ENCODE results near the gene GLIPR2. TPM values are rescaled to one million over a fixed set of nuclear protein-coding genes. Genes with fewer than 3 reads are reported as not detected.

Gene GLIPR2
- total RNA-seq, 5 donors from 2014 or later (not counting 1 experiment from before 2014, with no cell fraction given): 25.6 to 37.8 (median 28.7) TPM

DNA sequence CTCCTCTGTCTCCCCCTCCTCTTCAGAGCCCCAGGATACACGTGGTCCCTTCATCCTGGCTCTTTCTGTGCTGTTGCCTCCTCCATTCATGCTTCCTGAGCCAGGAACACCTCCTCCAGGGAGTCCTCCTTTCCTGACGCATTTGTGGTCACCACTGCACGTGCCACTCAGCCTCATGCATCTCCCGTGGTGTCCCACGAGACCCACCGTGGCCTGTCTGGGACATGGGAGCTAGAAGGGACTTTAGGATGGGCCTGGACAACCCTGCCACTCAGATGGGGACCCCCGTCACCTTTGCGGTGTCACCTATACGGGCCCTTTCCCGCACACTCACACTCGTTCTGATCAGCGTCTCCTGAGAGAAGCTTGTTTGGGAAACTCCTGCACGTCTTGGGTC is 6.7 kb downstream of the GLIPR2 start:
- no peaks in the 10 kb centered on the region for H3K9me3 ChIP-seq
- H3K36me3 ChIP-seq (ENCODE audit: control insufficient read depth in 2 of 2, extremely low read depth in 1 of 2, insufficient read depth in 1 of 2, low read length in 1 of 2): no peaks in the 10 kb centered on the region
- no peak for DNase-seq
- CTCF ChIA-PET: interaction anchor here in 1 of 2 donors (1.2 to 1.6 kb wide), 4 partner anchors 39 to 47 kb away, joined by 3 to 5 read pairs (median 4); partner anchors contain the start of gene CLTA
- peaks cover 59 to 98% of the 10 kb centered on the region in 2 experiments for H3K4me1 ChIP-seq (ENCODE audit: control insufficient read depth in 1 of 2, extremely low read depth in 1 of 2, insufficient read depth in 2 of 2, low read length in 2 of 2)
- ATAC-seq (replicated peaks in 1 of 4): no peak
- peak overlapping the region; percentile 91 for H3K27ac ChIP-seq (ENCODE audit: low read length)
- Mint-ChIP-seq H3K36me3 (peaks cover 19% of the 10 kb centered on the region), H3K9me3 (peaks cover 6 to 13% (median 11%) of the 10 kb centered on the region in 3 donors), H3K4me1 (peaks cover 96 to 98% (median 97%) of the 10 kb centered on the region in 3 donors), H3K4me3 (peak overlapping the region; percentile 75 to 88 (median 87)), H3K27me3 (no peaks in the 10 kb centered on the region), H3K27ac (peak overlapping the region; percentile 99)
- POLR2A ChIA-PET: interaction anchor here in 1 of 2 donors (0.7 kb wide), 1 partner anchor 13 kb away, joined by 3 read pairs; no protein-coding TSS in a partner anchor
- 73% methylated on average over 5 of the region's 13 CpGs for WGBS (ENCODE audit: insufficient coverage)
- no peaks in the 10 kb centered on the region for H3K27me3 ChIP-seq (replicated peaks in 1 of 2; ENCODE audit: control insufficient read depth in 2 of 2, extremely low read depth in 1 of 2, insufficient read depth in 2 of 2, low read length in 1 of 2)
- peak overlapping the region; percentile 32 to 57 for H3K4me3 ChIP-seq (ENCODE audit: control insufficient read depth in 1 of 2, extremely low read depth in 1 of 2, low read length in 1 of 2)

DNA sequence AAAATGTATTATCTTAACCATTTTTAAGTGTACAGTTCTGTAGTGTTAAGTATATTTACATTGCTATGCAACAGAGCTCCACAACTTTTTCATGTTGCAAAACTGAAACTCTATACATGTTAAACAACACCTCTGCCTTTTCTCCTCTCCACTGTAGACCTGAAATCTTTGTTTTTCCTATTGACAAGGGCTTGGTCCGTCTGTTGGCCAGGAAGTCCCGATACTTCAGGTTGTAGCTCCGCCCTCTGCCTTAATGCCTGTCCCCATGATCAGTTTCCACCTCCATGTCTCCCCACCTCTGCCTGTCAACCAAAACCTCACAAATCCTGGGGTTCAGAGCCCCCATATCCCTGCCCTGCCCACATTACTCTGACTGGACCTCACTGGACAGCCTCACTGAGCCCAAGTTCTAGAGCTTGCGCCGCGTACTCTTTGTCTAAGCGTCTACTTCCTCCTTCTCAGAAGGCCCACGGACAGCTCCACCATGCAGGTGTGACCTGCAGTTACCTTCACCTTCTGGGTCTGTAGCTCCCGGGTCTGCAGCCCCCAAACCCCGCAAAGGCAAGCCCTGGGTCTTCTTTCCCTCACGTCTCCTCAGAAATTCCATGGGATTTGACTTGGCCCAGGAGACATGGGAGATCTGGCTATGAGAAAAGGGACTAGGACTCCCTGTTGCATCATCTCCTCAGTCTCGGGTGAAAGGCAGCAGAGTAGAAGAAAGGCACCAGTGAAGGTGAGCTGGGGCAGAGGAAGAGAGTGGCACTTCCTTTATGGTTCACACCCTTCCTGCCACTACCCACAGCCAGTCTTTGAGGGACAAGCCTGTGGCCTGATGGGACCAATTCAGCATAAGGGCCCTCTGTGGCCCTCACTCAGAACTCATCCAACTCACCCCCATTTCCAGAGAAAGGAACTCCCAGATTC is 8.0 kb downstream of the GLIPR2 start:
- Histone ChIP-seq H3K4me1 (ENCODE audit: control insufficient read depth in 1 of 2, extremely low read depth in 1 of 2, insufficient read depth in 2 of 2, low read length in 2 of 2) (peaks cover 61 to 98% of the 10 kb centered on the region in 2 experiments), H3K36me3 (ENCODE audit: control insufficient read depth in 2 of 2, extremely low read depth in 1 of 2, insufficient read depth in 1 of 2, low read length in 1 of 2) (no peaks in the 10 kb centered on the region), H3K9me3 (no peaks in the 10 kb centered on the region), H3K27me3 (replicated peaks in 1 of 2; ENCODE audit: control insufficient read depth in 2 of 2, extremely low read depth in 1 of 2, insufficient read depth in 2 of 2, low read length in 1 of 2) (no peaks in the 10 kb centered on the region), H3K4me3 (ENCODE audit: control insufficient read depth in 1 of 2, extremely low read depth in 1 of 2, low read length in 1 of 2) (peak overlapping the region; percentile 57 to 70), H3K27ac (ENCODE audit: low read length) (peak overlapping the region; percentile 91)
- Mint-ChIP-seq H3K4me3 (peak overlapping the region; percentile 75 to 88 (median 87)), H3K27ac (peak overlapping the region; percentile 99), H3K27me3 (no peaks in the 10 kb centered on the region), H3K9me3 (peaks cover 6 to 13% (median 11%) of the 10 kb centered on the region in 3 donors), H3K36me3 (peaks cover 19% of the 10 kb centered on the region), H3K4me1 (peaks cover 82 to 96% (median 94%) of the 10 kb centered on the region in 3 donors)
- ChIA-PET CTCF (interaction anchor here (0.8 to 1.7 kb wide), 6 partner anchors 37 to 46 kb away, joined by 3 to 5 read pairs (median 4); partner anchors contain the start of gene CLTA (in 1 of the 2)), POLR2A (interaction anchor here (0.5 to 0.7 kb wide), 2 partner anchors 39 to 107 kb away, joined by 4 to 7 read pairs; no protein-coding TSS in a partner anchor)
- WGBS (ENCODE audit: insufficient coverage): 22% methylated on average over 9 of the region's 12 CpGs
- peak in 6 of 35 experiments; percentile 16 to 50 (median 28) for DNase-seq
- ATAC-seq (replicated peaks in 1 of 4): peak; percentile 44 to 73 (median 62)

DNA sequence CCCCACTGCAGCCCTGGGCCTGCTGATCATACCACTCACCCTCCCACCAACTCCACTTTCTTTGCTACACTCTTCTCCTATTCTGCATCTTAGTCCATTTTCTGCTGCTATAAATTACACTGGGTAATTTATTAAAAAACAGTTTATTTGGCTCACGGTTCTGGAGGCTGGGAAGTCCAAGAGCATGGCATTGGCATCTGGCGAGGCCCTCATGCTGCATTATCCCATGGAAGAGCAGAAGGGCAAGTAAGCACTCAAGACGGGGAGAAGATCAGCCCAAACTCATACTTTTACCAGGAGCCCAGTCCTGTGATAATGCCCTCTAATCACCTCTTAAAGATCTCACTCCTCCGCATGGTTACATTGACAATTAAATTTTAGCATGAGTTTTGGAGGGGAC is 9.4 kb downstream of the GLIPR2 start:
- H3K27ac ChIP-seq (ENCODE audit: low read length): peak overlapping the region; percentile 91

DNA sequence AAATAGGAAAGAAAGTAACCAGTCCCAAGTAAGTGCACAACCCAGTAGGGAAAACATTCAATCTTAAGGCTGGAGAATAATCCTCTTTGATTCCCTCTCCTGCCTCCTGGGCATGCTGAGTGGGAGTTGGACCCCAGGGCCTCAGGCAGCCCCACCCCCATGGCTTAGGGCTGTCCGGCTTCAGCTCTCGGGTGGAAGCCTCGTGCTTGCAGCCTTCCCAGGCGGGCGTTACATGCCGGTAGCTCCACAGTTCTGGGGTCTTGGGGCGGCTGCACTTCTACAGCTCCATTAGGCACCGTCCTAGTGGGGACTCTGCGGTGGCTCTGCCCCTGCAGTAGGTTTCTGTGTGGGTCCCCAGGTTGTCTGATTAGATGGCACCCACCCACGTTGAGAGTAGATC is 10.1 kb downstream of the GLIPR2 start:
- H3K27ac Mint-ChIP-seq: peak overlapping the region; percentile 99
- H3K4me3 Mint-ChIP-seq: peak overlapping the region in 1 of 3 donors; percentile 88
- H3K27ac ChIP-seq (ENCODE audit: low read length): no peak overlapping the region
- peaks cover 80 to 96% (median 94%) of the 10 kb centered on the region in 3 donors for H3K4me1 Mint-ChIP-seq
- H3K36me3 ChIP-seq (ENCODE audit: control insufficient read depth in 2 of 2, extremely low read depth in 1 of 2, insufficient read depth in 1 of 2, low read length in 1 of 2): no peaks in the 10 kb centered on the region
- no peaks in the 10 kb centered on the region for H3K9me3 ChIP-seq
- no peak for ATAC-seq (replicated peaks in 1 of 4)
- CTCF ChIA-PET: interaction anchor here in 1 of 2 donors (1.6 kb wide), 1 partner anchor 44 kb away, joined by 3 read pairs; the partner anchor contains the start of gene CLTA
- WGBS (ENCODE audit: insufficient coverage): 98% methylated on average over 9 of the region's 10 CpGs
- H3K36me3 Mint-ChIP-seq: peaks cover 21% of the 10 kb centered on the region
- peaks cover 6 to 13% (median 11%) of the 10 kb centered on the region in 3 donors for H3K9me3 Mint-ChIP-seq
- H3K4me3 ChIP-seq (ENCODE audit: control insufficient read depth in 1 of 2, extremely low read depth in 1 of 2, low read length in 1 of 2): no peak overlapping the region
- H3K27me3 Mint-ChIP-seq: no peaks in the 10 kb centered on the region
- POLR2A ChIA-PET: no interaction called here
- H3K27me3 ChIP-seq (replicated peaks in 1 of 2; ENCODE audit: control insufficient read depth in 2 of 2, extremely low read depth in 1 of 2, insufficient read depth in 2 of 2, low read length in 1 of 2): no peaks in the 10 kb centered on the region
- no peak for DNase-seq
- peaks cover 50 to 98% of the 10 kb centered on the region in 2 experiments for H3K4me1 ChIP-seq (ENCODE audit: control insufficient read depth in 1 of 2, extremely low read depth in 1 of 2, insufficient read depth in 2 of 2, low read length in 2 of 2)

More for the DNA sequence above, 9.4 kb downstream of the GLIPR2 start:
- H3K4me1 Mint-ChIP-seq: peaks cover 80 to 96% (median 94%) of the 10 kb centered on the region in 3 donors
- ChIA-PET CTCF (no interaction called here), POLR2A (no interaction called here)
- no peaks in the 10 kb centered on the region for H3K9me3 ChIP-seq
- H3K27me3 Mint-ChIP-seq: no peaks in the 10 kb centered on the region
- WGBS (ENCODE audit: insufficient coverage): 100% methylated on average over 2 of the region's 4 CpGs
- H3K36me3 ChIP-seq (ENCODE audit: control insufficient read depth in 2 of 2, extremely low read depth in 1 of 2, insufficient read depth in 1 of 2, low read length in 1 of 2): no peaks in the 10 kb centered on the region
- ATAC-seq (replicated peaks in 1 of 4): no peak
- H3K4me1 ChIP-seq (ENCODE audit: control insufficient read depth in 1 of 2, extremely low read depth in 1 of 2, insufficient read depth in 2 of 2, low read length in 2 of 2): peaks cover 49 to 98% of the 10 kb centered on the region in 2 experiments
- H3K4me3 ChIP-seq (ENCODE audit: control insufficient read depth in 1 of 2, extremely low read depth in 1 of 2, low read length in 1 of 2): no peak overlapping the region
- peaks cover 20% of the 10 kb centered on the region for H3K36me3 Mint-ChIP-seq
- H3K4me3 Mint-ChIP-seq: peak overlapping the region in 2 of 3 donors; percentile 13 to 88
- H3K9me3 Mint-ChIP-seq: peaks cover 6 to 13% (median 11%) of the 10 kb centered on the region in 3 donors
- peak overlapping the region; percentile 99 for H3K27ac Mint-ChIP-seq
- no peaks in the 10 kb centered on the region for H3K27me3 ChIP-seq (replicated peaks in 1 of 2; ENCODE audit: control insufficient read depth in 2 of 2, extremely low read depth in 1 of 2, insufficient read depth in 2 of 2, low read length in 1 of 2)
- DNase-seq: no peak

DNA sequence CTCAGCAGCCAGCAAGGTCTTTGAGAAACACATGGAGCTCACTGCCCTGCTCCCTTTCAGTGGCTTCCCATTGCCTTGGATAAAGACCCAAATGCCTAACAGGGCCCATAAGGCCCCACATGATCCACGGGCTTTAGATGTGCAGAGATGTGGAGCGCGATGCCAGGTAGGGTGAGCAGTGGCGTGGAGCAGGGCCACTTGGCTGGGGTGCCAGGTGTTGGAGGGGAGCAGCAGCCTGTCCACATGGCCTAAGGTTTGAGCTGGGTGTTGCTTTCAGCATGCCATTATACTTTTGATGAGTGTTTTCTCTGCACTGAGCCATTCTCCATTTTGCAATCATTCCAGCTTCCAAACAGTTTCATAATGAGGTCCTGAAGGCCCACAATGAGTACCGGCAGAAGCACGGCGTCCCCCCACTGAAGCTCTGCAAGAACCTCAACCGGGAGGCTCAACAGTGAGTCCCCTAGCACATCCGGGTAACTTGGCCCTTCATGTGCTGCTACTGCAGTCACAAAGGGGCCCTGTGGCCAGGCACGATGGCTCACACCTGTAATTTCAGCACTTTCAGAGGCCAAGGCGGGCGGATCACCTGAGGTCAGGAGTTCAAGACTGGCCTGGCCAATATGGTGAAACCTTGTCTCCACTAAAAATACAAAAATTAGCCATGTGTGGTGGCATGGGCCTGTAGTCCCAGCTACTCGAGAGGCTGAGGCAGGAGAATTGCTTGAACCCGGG is 11.1 kb downstream of the GLIPR2 start:
- POLR2A ChIA-PET: interaction anchor here in 1 of 2 donors (0.5 kb wide), 1 partner anchor 205 kb away, joined by 5 read pairs; no protein-coding TSS in a partner anchor
- peaks cover 21% of the 10 kb centered on the region for H3K36me3 Mint-ChIP-seq
- WGBS (ENCODE audit: insufficient coverage): 87% methylated on average over 14 of the region's 14 CpGs

More for the DNA sequence above, 11.1 kb downstream of the GLIPR2 start:
- Histone ChIP-seq H3K4me1 (ENCODE audit: control insufficient read depth in 1 of 2, extremely low read depth in 1 of 2, insufficient read depth in 2 of 2, low read length in 2 of 2) (peaks cover 46 to 98% of the 10 kb centered on the region in 2 experiments), H3K27ac (ENCODE audit: low read length) (peak overlapping the region; percentile 27), H3K27me3 (replicated peaks in 1 of 2; ENCODE audit: control insufficient read depth in 2 of 2, extremely low read depth in 1 of 2, insufficient read depth in 2 of 2, low read length in 1 of 2) (no peaks in the 10 kb centered on the region), H3K9me3 (no peaks in the 10 kb centered on the region), H3K36me3 (ENCODE audit: control insufficient read depth in 2 of 2, extremely low read depth in 1 of 2, insufficient read depth in 1 of 2, low read length in 1 of 2) (no peaks in the 10 kb centered on the region), H3K4me3 (ENCODE audit: control insufficient read depth in 1 of 2, extremely low read depth in 1 of 2, low read length in 1 of 2) (no peak overlapping the region)
- no peaks in the 10 kb centered on the region for H3K27me3 Mint-ChIP-seq
- H3K27ac Mint-ChIP-seq: peak overlapping the region; percentile 90 to 99
- H3K4me1 Mint-ChIP-seq: peaks cover 77 to 95% (median 92%) of the 10 kb centered on the region in 3 donors
- no peak for ATAC-seq (replicated peaks in 1 of 4)
- CTCF ChIA-PET: interaction anchor here (0.5 to 1.6 kb wide), 3 partner anchors 43 to 610 kb away, joined by 3 to 7 read pairs (median 7); partner anchors contain the start of gene CLTA (in 1 of the 2)
- peak overlapping the region in 1 of 3 donors; percentile 19 for H3K4me3 Mint-ChIP-seq
- peaks cover 6 to 13% (median 11%) of the 10 kb centered on the region in 3 donors for H3K9me3 Mint-ChIP-seq
- DNase-seq: no peak
